Hepatocyte (in vitro differentiated cells): Measurements from ENCODE around the gene PAOX. TPM values are rescaled to one million over a fixed set of nuclear protein-coding genes. Genes with fewer than 3 reads are reported as not detected.

Experiments used
- DNase-seq: peaks from one replicate; pipeline ENCODE4 v3.0.0-alpha.2; 2016; ENCODE audit warnings: low spot score
- H2AFZ ChIP-seq: fragments of 200-600 bp; sonication (generic); 2 replicates; pipeline ENCODE4 v1.6.0; 2016; ENCODE audit warnings: antibody characterized with exemption, mild to moderate bottlenecking
- H3K27ac ChIP-seq: fragments of 200-600 bp; sonication (generic); 2 replicates; pipeline ENCODE4 v1.5.1; 2016; ENCODE audit warnings: mild to moderate bottlenecking
- H3K27me3 ChIP-seq: fragments of 200-600 bp; sonication (generic); 2 replicates; pipeline ENCODE4 v1.6.1; 2016
- H3K36me3 ChIP-seq: fragments of 200-600 bp; sonication (generic); replicated peaks from 2 replicates; pipeline ENCODE4 v1.5.1; 2016; ENCODE audit warnings: low read depth; ENCODE audit not compliant: insufficient read depth
- H3K4me1 ChIP-seq: fragments of 200-600 bp; sonication (generic); 2 replicates; pipeline ENCODE4 v1.5.1; 2016; ENCODE audit warnings: mild to moderate bottlenecking, moderate library complexity; ENCODE audit not compliant: insufficient read depth
- H3K4me2 ChIP-seq: fragments of 200-600 bp; sonication (generic); 2 replicates; pipeline ENCODE4 v1.6.0; 2016
- H3K4me3 ChIP-seq: fragments of 200-600 bp; sonication (generic); 2 replicates; pipeline ENCODE4 v1.5.1; 2016; ENCODE audit warnings: mild to moderate bottlenecking
- H3K79me2 ChIP-seq: fragments of 200-600 bp; sonication (generic); 2 replicates; pipeline ENCODE4 v1.6.0; 2017; ENCODE audit warnings: mild to moderate bottlenecking
- H3K9me2 ChIP-seq: fragments of 200-600 bp; sonication (generic); replicated peaks from 2 replicates; pipeline ENCODE4 v1.6.0; 2017; ENCODE audit warnings: mild to moderate bottlenecking; ENCODE audit not compliant: insufficient read depth
- H3K9me3 ChIP-seq: fragments of 200-600 bp; sonication (generic); 2 replicates; pipeline ENCODE4 v1.5.1; 2016; ENCODE audit warnings: low read depth, mild to moderate bottlenecking
- H4K20me1 ChIP-seq: fragments of 200-600 bp; sonication (generic); 2 replicates; pipeline ENCODE4 v1.6.0; 2016; ENCODE audit warnings: mild to moderate bottlenecking; ENCODE audit not compliant: insufficient read depth, poor library complexity, severe bottlenecking
- EZH2 ChIP-seq: fragments of 200-600 bp; sonication (generic); IDR thresholded peaks from 2 replicates; pipeline ENCODE4 v1.6.1; 2016; ENCODE audit warnings: antibody characterized with exemption, mild to moderate bottlenecking, borderline replicate concordance
- EZH2phosphoT487 ChIP-seq: fragments of 200-600 bp; sonication (generic); IDR thresholded peaks from one replicate; pipeline ENCODE4 v1.6.1; 2018; ENCODE audit warnings: antibody characterized with exemption, mild to moderate bottlenecking, low read depth, moderate library complexity; ENCODE audit not compliant: unreplicated experiment, severe bottlenecking
- WGBS: methylation state at CpG from one replicate; pipeline ENCODE4 v1.1.6; 2016; ENCODE audit warnings: low lambda C conversion rate; ENCODE audit errors: missing lambda C conversion rate; 5-methylcytosine and 5-hydroxymethylcytosine counted together
- polyA plus RNA-seq: library from polyadenylated mRNA; unstranded; fragments of >200 nt; fragmentation: Nextera tagmentation; extraction: Ambion mirVana; gene quantifications from 2 replicates; pipeline ENCODE4 v1.2.1, GENCODE V29; 2016
- total RNA-seq: library from RNA; depleted of rRNA; stranded (reverse); fragments of >200 nt; gene quantifications from 2 replicates; pipeline ENCODE4 v1.2.3, GENCODE V29; 2014
- TF ChIP-seq, protein P1 (sequence below): fragments of 200-600 bp; sonication (generic); IDR thresholded peaks from 2 replicates; pipeline ENCODE4 v1.5.1; 2016; ENCODE audit warnings: antibody characterized with exemption, mild to moderate bottlenecking; ENCODE audit not compliant: poor library complexity

The PAOX gene
- total and polyA plus RNA-seq, 2 experiments from 2014 or later: 11.5 to 19.6 TPM

- 48% methylated on average over 27 of the region's 27 CpGs for WGBS
- Histone ChIP-seq H3K4me1 (peaks cover 21% of the 10 kb centered on the region), H3K4me3 (peak overlapping the region; percentile 39), H3K36me3 (no peaks in the 10 kb centered on the region), H3K4me2 (peak overlapping the region; percentile 95), H4K20me1 (no peaks in the 10 kb centered on the region), H3K79me2 (no peaks in the 10 kb centered on the region), H2AFZ (peak overlapping the region; percentile 98), H3K9me3 (no peaks in the 10 kb centered on the region), H3K9me2 (no peaks in the 10 kb centered on the region), H3K27ac (peak overlapping the region; percentile 71), H3K27me3 (no peaks in the 10 kb centered on the region)
- TF ChIP-seq EZH2phosphoT487: no peak
- TF ChIP-seq EZH2: no peak
- TF ChIP-seq, protein P1, sequence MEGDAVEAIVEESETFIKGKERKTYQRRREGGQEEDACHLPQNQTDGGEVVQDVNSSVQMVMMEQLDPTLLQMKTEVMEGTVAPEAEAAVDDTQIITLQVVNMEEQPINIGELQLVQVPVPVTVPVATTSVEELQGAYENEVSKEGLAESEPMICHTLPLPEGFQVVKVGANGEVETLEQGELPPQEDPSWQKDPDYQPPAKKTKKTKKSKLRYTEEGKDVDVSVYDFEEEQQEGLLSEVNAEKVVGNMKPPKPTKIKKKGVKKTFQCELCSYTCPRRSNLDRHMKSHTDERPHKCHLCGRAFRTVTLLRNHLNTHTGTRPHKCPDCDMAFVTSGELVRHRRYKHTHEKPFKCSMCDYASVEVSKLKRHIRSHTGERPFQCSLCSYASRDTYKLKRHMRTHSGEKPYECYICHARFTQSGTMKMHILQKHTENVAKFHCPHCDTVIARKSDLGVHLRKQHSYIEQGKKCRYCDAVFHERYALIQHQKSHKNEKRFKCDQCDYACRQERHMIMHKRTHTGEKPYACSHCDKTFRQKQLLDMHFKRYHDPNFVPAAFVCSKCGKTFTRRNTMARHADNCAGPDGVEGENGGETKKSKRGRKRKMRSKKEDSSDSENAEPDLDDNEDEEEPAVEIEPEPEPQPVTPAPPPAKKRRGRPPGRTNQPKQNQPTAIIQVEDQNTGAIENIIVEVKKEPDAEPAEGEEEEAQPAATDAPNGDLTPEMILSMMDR: no peak
- DNase-seq: no peak
Measured at GRCh38 chr10:133356549-133357284, 22.3 kb upstream of the PAOX start.

GRCh38 chr10:133357285-133358161 lies 21.5 kb upstream of the PAOX start, which contains the start of gene FUOM:
Gene FUOM (minus strand): TSS chr10:133358019. CDS start chr10:133358007, 12 bp downstream.
- Histone ChIP-seq H3K4me1 (peaks cover 21% of the 10 kb centered on the region), H3K9me3 (no peaks in the 10 kb centered on the region), H3K27ac (peak within 1 kb of the TSS; percentile 71), H3K4me3 (peak within 1 kb of the TSS; percentile 39), H3K36me3 (no peaks in the 10 kb centered on the region), H3K4me2 (peak within 1 kb of the TSS; percentile 95), H4K20me1 (no peaks in the 10 kb centered on the region), H3K27me3 (no peaks in the 10 kb centered on the region), H2AFZ (peak within 1 kb of the TSS; percentile 98), H3K9me2 (no peaks in the 10 kb centered on the region), H3K79me2 (no peaks in the 10 kb centered on the region)
- TF ChIP-seq, protein P1: no peak
- TF ChIP-seq EZH2phosphoT487 (no peak), EZH2 (no peak)
- WGBS: 6% methylated on average over 36 of the region's 83 CpGs
- DNase-seq: peak; percentile 75

DNA sequence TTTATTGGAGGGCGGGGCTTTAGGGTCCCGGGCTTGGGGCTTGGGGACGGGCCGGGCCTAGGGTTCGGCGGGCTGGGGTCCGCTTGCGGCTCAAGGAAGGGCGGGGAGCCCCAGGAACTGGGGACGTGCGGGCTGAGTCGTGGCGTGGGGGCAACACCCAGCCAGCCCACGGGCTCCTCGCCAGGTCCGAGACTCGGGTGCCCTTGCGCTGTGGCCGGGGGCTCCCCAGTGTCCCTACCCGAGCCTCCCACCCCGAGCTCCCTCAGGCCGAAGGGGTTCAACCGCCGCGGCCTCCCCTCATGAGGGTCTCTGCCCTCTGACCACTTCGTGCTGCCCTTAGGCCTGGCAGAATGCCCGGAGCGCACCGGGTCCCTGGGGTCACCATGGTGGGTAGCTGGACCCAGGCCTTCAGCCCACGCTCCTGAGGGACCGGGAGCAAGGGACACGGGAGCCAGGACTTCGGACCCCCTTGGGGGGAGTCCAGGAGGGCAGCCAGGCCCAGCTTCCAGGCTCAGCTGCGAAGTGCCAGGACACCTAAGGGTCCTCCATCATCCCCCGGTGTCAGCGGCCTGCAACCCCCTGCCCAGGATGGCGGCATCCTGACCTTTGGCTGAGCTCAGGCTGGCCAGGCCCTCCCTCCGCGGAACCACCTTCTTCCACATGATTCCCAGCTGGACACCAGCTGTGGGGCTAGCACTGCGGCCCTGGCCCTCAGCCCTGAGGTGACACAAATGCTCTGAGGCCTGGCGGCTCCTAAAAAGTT lies 20.7 kb upstream of the PAOX start:
- no peak overlapping the region for H2AFZ ChIP-seq
- H3K27me3 ChIP-seq: no peaks in the 10 kb centered on the region
- H3K4me3 ChIP-seq: no peak overlapping the region
- DNase-seq: no peak
- no peaks in the 10 kb centered on the region for H3K79me2 ChIP-seq
- H3K9me3 ChIP-seq: no peaks in the 10 kb centered on the region
- TF ChIP-seq EZH2phosphoT487: no peak
- TF ChIP-seq EZH2: no peak
- TF ChIP-seq, protein P1: no peak
- WGBS: 95% methylated on average over 23 of the region's 41 CpGs
- no peak overlapping the region for H3K27ac ChIP-seq
- no peak overlapping the region for H3K4me2 ChIP-seq
- H3K9me2 ChIP-seq: no peaks in the 10 kb centered on the region
- no peaks in the 10 kb centered on the region for H4K20me1 ChIP-seq
- no peaks in the 10 kb centered on the region for H3K36me3 ChIP-seq
- H3K4me1 ChIP-seq: peaks cover 21% of the 10 kb centered on the region
